SK-N-SH (cell line): ENCODE results near the gene KIF21B. TPM values are rescaled to one million over a fixed set of nuclear protein-coding genes. Genes with fewer than 3 reads are reported as not detected.

Source experiments
- CTCF ChIA-PET: fragments of 300-600, 350-600 bp; formaldehyde crosslinking; extraction: SDS; loops from one replicate; lab custom pipeline; 2021; lab: Yijun Ruan, JAX
- POLR2A ChIA-PET: fragments of 350-600 bp; sonication (Branson Sonifier 250); formaldehyde crosslinking; extraction: SDS; loops from one replicate; lab custom pipeline; 2020; ENCODE audit warnings: antibody characterized with exemption, inconsistent platforms; lab: Yijun Ruan, JAX
- DNase-seq: peaks from one replicate; pipeline ENCODE4 v3.0.0; 2012
- H2AFZ ChIP-seq: fragments of 200-600 bp; sonication (generic); 2 replicates; pipeline ENCODE4 v1.8.1; 2016; ENCODE audit warnings: antibody characterized with exemption, mild to moderate bottlenecking, low read depth
- H3F3A ChIP-seq: fragments of 200-600 bp; sonication (generic); replicated peaks from 2 replicates; pipeline ENCODE3; 2016; ENCODE audit warnings: antibody characterized with exemption, mild to moderate bottlenecking; ENCODE audit not compliant: insufficient read depth
- H3K27ac ChIP-seq, 2 experiments: fragments of 200-500 bp in 1 of 2; fragments of 200-600 bp in 1 of 2; sonication (Bioruptor generic) in 1 of 2; sonication (generic), shearing (Covaris generic) in 1 of 2; 2 replicates each; pipeline versions ENCODE4 v1.5.1 to v1.6.1; 2014 to 2016; ENCODE audit warnings: low read depth in 2 of 2, inconsistent platforms in 1 of 2, low read length in 1 of 2, mild to moderate bottlenecking in 1 of 2, mixed read lengths in 1 of 2
- H3K27me3 ChIP-seq: fragments of 200-600 bp; sonication (generic), shearing (Covaris generic); 2 replicates; pipeline ENCODE4 v1.6.1; 2016; ENCODE audit warnings: mixed run types; ENCODE audit not compliant: insufficient read depth
- H3K36me3 ChIP-seq, 2 experiments: fragments of 200-500 bp in 1 of 2; fragments of 200-600 bp in 1 of 2; sonication (Bioruptor generic) in 1 of 2; sonication (generic) in 1 of 2; replicated peaks in 1 of 2; 2 replicates each; pipeline versions ENCODE3 to v1.5.1; 2014 to 2016; ENCODE audit warnings: low read length in 1 of 2, mild to moderate bottlenecking in 1 of 2; ENCODE audit not compliant: insufficient read depth in 2 of 2, control insufficient read depth in 1 of 2
- H3K4me1 ChIP-seq, 2 experiments: fragments of 200-500 bp in 1 of 2; fragments of 200-600 bp in 1 of 2; sonication (Bioruptor generic) in 1 of 2; sonication (generic), shearing (Covaris generic) in 1 of 2; 2 replicates each; pipeline versions ENCODE4 v1.5.1 to v1.6.1; 2014 to 2016; ENCODE audit warnings: low read depth in 1 of 2, low read length in 1 of 2, mixed run types in 1 of 2; ENCODE audit not compliant: insufficient read depth in 2 of 2, control insufficient read depth in 1 of 2
- H3K4me2 ChIP-seq: fragments of 200-600 bp; sonication (generic), shearing (Covaris generic); 2 replicates; pipeline ENCODE4 v1.6.1; 2017; ENCODE audit warnings: mixed run types
- H3K4me3 ChIP-seq, 2 experiments: fragments of 200-500 bp in 1 of 2; fragments of 200-600 bp in 1 of 2; sonication (Bioruptor generic) in 1 of 2; sonication (generic), shearing (Covaris generic) in 1 of 2; 2 replicates each; pipeline versions ENCODE4 v1.5.1 to v1.8.1; 2014 to 2016; ENCODE audit warnings: low read depth in 2 of 2, inconsistent platforms in 1 of 2, low read length in 1 of 2, mild to moderate bottlenecking in 1 of 2, mixed read lengths in 1 of 2, moderate library complexity in 1 of 2
- H3K79me2 ChIP-seq: fragments of 200-600 bp; sonication (generic); 2 replicates; pipeline ENCODE4 v1.8.1; 2017; ENCODE audit warnings: mild to moderate bottlenecking; ENCODE audit not compliant: insufficient read depth
- H3K9ac ChIP-seq: fragments of 200-600 bp; sonication (generic); 2 replicates; pipeline ENCODE4 v1.6.1; 2017; ENCODE audit warnings: mixed run types
- H3K9me2 ChIP-seq: fragments of 200-600 bp; sonication (generic); 2 replicates; pipeline ENCODE4 v1.6.1; 2017; ENCODE audit warnings: mixed run types
- H3K9me3 ChIP-seq: fragments of 200-600 bp; sonication (generic); 2 replicates; pipeline ENCODE4 v1.6.1; 2017; ENCODE audit warnings: mixed run types, mild to moderate bottlenecking, moderate library complexity
- H4K20me1 ChIP-seq: fragments of 200-600 bp; sonication (generic); 2 replicates; pipeline ENCODE4 v1.6.1; 2017; ENCODE audit warnings: mild to moderate bottlenecking, mixed run types; ENCODE audit not compliant: insufficient read depth
- CHD2 ChIP-seq: fragments of 150-350 bp; IDR thresholded peaks from 2 replicates; pipeline ENCODE4 v1.6.1; 2018; ENCODE audit warnings: low read length; ENCODE audit not compliant: partially characterized antibody
- ELF1 ChIP-seq: IDR thresholded peaks from 2 replicates; pipeline ENCODE4 v1.4.0; 2012
- EP300 ChIP-seq, 2 experiments: IDR thresholded peaks; 2 replicates each; pipeline versions ENCODE4 v1.4.0 to v1.6.1; 2012; ENCODE audit warnings: borderline replicate concordance in 1 of 2, low read depth in 1 of 2, low read length in 1 of 2
- EZH2phosphoT487 ChIP-seq: fragments of 200-600 bp; sonication (generic); IDR thresholded peaks from 2 replicates; pipeline ENCODE4 v1.6.1; 2017; ENCODE audit warnings: low read depth, mixed run types, mild to moderate bottlenecking, antibody characterized with exemption, moderate library complexity, borderline replicate concordance
- FOSL2 ChIP-seq: IDR thresholded peaks from 2 replicates; pipeline ENCODE4 v1.4.0; 2012; ENCODE audit warnings: low read depth, mild to moderate bottlenecking, moderate library complexity, borderline replicate concordance
- JUND ChIP-seq: IDR thresholded peaks from 2 replicates; pipeline ENCODE4 v1.4.0; 2012
- MEF2A ChIP-seq: IDR thresholded peaks from 2 replicates; pipeline ENCODE4 v1.4.0; 2012; ENCODE audit warnings: low read depth, borderline replicate concordance
- PBX3 ChIP-seq: IDR thresholded peaks from 2 replicates; pipeline ENCODE4; 2012
- POLR2AphosphoS5 ChIP-seq: IDR thresholded peaks from 2 replicates; pipeline ENCODE4 v1.6.1; 2012; ENCODE audit warnings: low read depth, low read length
- RFX5 ChIP-seq: IDR thresholded peaks from 2 replicates; pipeline ENCODE4 v1.6.1; 2012; ENCODE audit warnings: mild to moderate bottlenecking, improper control_type of control experiment, low read length
- RXRA ChIP-seq: IDR thresholded peaks from 2 replicates; pipeline ENCODE4 v1.4.0; 2012; ENCODE audit warnings: low read depth, mild to moderate bottlenecking, borderline replicate concordance
- SMC3 ChIP-seq: IDR thresholded peaks from 2 replicates; pipeline ENCODE4 v1.6.1; 2012; ENCODE audit warnings: low read depth, low read length, improper control_type of control experiment
- TAF1 ChIP-seq: IDR thresholded peaks from 2 replicates; pipeline ENCODE4 v1.6.1; 2012; ENCODE audit warnings: low read depth, mild to moderate bottlenecking, low read length, moderate library complexity, borderline replicate concordance
- TCF12 ChIP-seq: IDR thresholded peaks from 2 replicates; pipeline ENCODE4 v1.4.0; 2012
- TEAD4 ChIP-seq: IDR thresholded peaks from 2 replicates; pipeline ENCODE4 v1.4.0; 2012; ENCODE audit warnings: mild to moderate bottlenecking, borderline replicate concordance; ENCODE audit not compliant: insufficient read depth
- USF1 ChIP-seq: IDR thresholded peaks from 2 replicates; pipeline ENCODE4 v1.4.0; 2012; ENCODE audit warnings: low read depth, borderline replicate concordance
- WGBS: methylation state at CpG from one replicate; pipeline ENCODE4 v1.1.6; 2017; ENCODE audit warnings: low lambda C conversion rate; 5-methylcytosine and 5-hydroxymethylcytosine counted together
- polyA plus RNA-seq, 3 experiments: library from polyadenylated mRNA; depleted of rRNA; stranded (reverse); fragments of >200 nt; gene quantifications; 2 replicates each; pipeline ENCODE4 v1.2.3, GENCODE V29; 2012
- TF ChIP-seq, protein P1 (sequence below): IDR thresholded peaks from 2 replicates; pipeline ENCODE4 v1.4.0; 2012; ENCODE audit warnings: low read depth

KIF21B gene
- polyA plus RNA-seq, 1 of the 3 experiments (the other 2 are of a cell fraction), result 0.26 TPM

DNA sequence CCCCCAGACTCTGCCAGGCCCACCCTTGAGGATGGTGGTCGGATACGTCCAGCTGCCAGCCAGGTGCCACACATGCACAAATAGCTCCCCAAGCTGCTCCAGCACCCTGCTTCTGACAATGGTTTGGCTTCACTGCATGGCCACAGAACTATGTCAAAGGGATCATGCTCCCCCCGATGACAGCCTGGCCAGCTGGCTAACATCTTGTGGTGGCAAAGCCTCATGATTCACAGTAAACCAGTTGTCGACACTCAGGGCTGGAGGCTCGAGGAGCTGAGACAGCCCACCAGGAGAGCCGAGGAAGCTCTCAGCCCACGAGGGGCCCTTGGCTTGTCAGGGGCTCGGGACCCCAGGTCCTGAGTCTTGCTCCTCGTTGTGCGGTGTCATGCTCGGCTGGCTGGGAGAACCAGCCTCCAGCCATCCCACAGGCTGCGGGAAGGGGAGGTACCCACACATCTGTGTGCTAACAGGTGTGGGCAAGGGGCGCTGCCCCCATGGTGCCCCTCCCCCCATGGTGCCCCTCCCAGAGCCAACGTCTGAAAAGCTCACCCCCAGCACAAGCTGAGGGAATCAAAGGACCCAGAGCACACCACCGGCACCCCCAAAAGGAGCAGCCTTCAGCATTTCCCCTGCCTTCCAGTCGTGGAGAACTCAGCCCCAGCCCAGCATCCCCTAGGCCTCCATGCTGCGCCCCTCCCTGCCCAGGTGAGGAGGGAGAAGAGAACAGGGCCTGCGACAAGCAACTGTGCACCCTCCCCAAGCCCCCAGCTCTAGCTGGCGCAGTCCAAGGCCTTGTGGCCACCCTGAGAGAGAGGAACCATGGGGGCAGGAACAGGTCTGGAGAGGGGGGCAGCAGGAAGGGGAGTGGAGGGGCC, 41.2 kb downstream of the KIF21B start:
- Histone ChIP-seq H3K4me1 (peaks cover 0 to 3% of the 10 kb centered on the region in 2 experiments; a peak in 1 of 4 replicates), H3K9ac (no peak overlapping the region), H3K4me2 (no peak overlapping the region), H3K36me3 (no peaks in the 10 kb centered on the region), H4K20me1 (no peaks in the 10 kb centered on the region), H3K79me2 (no peaks in the 10 kb centered on the region), H2AFZ (no peak overlapping the region), H3F3A (no peaks in the 10 kb centered on the region), H3K9me2 (no peaks in the 10 kb centered on the region), H3K4me3 (no peak overlapping the region), H3K27ac (no peak overlapping the region), H3K9me3 (no peaks in the 10 kb centered on the region), H3K27me3 (no peaks in the 10 kb centered on the region)
- WGBS, result 44% methylated on average over 8 of the region's 19 CpGs
- DNase-seq, result no peak
- TF ChIP-seq PBX3 (peak; percentile 50; the same call in 1 of the 2 replicates), TCF12 (peak; percentile 42; the same call in 1 of the 2 replicates), EP300 (IDR thresholded peaks at IDR 0.05; ENCODE audit: borderline replicate concordance in 1 of 2, low read depth in 1 of 2, low read length in 1 of 2) (no peak)
- ChIA-PET POLR2A (no interaction called here), CTCF (interaction anchor here (1.1 to 6.7 kb wide), 4 partner anchors 10 to 424 kb away, joined by 3 to 54 read pairs (median 18); no protein-coding TSS in a partner anchor)

DNA sequence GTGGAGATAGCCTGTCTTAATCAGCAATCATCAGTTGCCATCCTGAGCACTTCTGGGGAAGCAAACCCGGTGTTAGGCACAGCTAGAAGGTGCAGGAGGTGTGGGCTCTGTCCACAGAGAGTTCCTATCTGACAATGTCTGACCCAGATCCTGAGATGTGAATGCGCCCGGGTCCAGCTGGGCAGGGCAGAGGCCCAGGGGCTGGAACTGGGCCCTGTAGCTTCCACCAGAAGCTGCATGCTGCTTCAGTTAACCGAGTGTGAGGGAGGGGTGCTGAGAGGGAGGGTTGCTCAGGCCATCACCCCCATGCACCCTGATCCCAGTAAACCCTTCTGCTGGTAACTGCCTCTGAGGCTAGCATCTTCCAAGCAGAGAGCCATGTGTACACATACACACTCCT, 42.2 kb downstream of the KIF21B start:
- no peaks in the 10 kb centered on the region for H3K9me3 ChIP-seq
- H3K4me3 ChIP-seq, result no peak overlapping the region
- H3F3A ChIP-seq, result no peaks in the 10 kb centered on the region
- H3K36me3 ChIP-seq, result no peaks in the 10 kb centered on the region
- no peaks in the 10 kb centered on the region for H3K27me3 ChIP-seq
- no peak overlapping the region for H3K27ac ChIP-seq
- H3K4me1 ChIP-seq, result peaks cover 0 to 3% of the 10 kb centered on the region in 2 experiments; a peak in 1 of 4 replicates
- TF ChIP-seq FOSL2 (no peak), RXRA (no peak), EZH2phosphoT487 (no peak), JUND (no peak), CHD2 (no peak), TAF1 (no peak), ELF1 (no peak), RFX5 (no peak), TCF12 (no peak), SMC3 (no peak), POLR2AphosphoS5 (no peak), MEF2A (no peak), USF1 (no peak), TEAD4 (no peak)
- TF ChIP-seq, protein P1, sequence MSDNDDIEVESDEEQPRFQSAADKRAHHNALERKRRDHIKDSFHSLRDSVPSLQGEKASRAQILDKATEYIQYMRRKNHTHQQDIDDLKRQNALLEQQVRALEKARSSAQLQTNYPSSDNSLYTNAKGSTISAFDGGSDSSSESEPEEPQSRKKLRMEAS, result no peak
- no peaks in the 10 kb centered on the region for H4K20me1 ChIP-seq
- 63% methylated on average over 4 of the region's 4 CpGs for WGBS
- H3K9me2 ChIP-seq, result no peaks in the 10 kb centered on the region
- no peaks in the 10 kb centered on the region for H3K79me2 ChIP-seq
- H2AFZ ChIP-seq, result no peak overlapping the region
- ChIA-PET POLR2A (no interaction called here), CTCF (interaction anchor here (1.1 to 6.7 kb wide), 5 partner anchors 9 to 423 kb away, joined by 3 to 54 read pairs (median 10); no protein-coding TSS in a partner anchor)
- H3K9ac ChIP-seq, result no peak overlapping the region
- no peak overlapping the region for H3K4me2 ChIP-seq
- DNase-seq, result no peak
